Colonic mucosa (tissue), 4 donors: ENCODE data around the gene VASH2. TPM values are rescaled to one million over a fixed set of nuclear protein-coding genes. Genes with fewer than 3 reads are reported as not detected.
"Not testable (repeated sequence)": the region's sequence is repeated elsewhere in the genome, so short reads cannot be mapped to it uniquely, and the experiment has no call there.

ENCODE experiments used
- DNase-seq: peaks from one replicate; pipeline ENCODE4 v3.0.0-alpha.2; 2020
- H3K27ac ChIP-seq: fragments of 200-600 bp; one replicate; pipeline ENCODE4 v1.8.0; 2021
- H3K27me3 ChIP-seq: fragments of 200-600 bp; one replicate; pipeline ENCODE4 v1.8.0; 2021
- H3K36me3 ChIP-seq: fragments of 200-600 bp; one replicate; pipeline ENCODE4 v1.8.0; 2021
- H3K4me1 ChIP-seq: fragments of 200-600 bp; one replicate; pipeline ENCODE4 v1.8.0; 2021; ENCODE audit warnings: mild to moderate bottlenecking
- H3K4me3 ChIP-seq: fragments of 200-600 bp; one replicate; pipeline ENCODE4 v1.8.0; 2021
- H3K9ac ChIP-seq, 2 donors: one replicate each; pipeline ENCODE4 v1.7.0; 2013; ENCODE audit warnings: control low read depth in 2 of 2, low read depth in 2 of 2, low read length in 2 of 2
- H3K9me3 ChIP-seq: fragments of 200-600 bp; one replicate; pipeline ENCODE4 v1.8.0; 2021
- intact Hi-C: fragments of 100-400 bp; cut with DNase I; formaldehyde crosslinking; loops from one replicate; pipeline ENCODE4 v1.14.1; 2022
- total RNA-seq, 2 donors: library from RNA; stranded (reverse); fragmentation: NEBNext Ultra II Directional in 1 of 2; extraction: Animal tissue kit (Norgen Biotek cat#: 25700) in 1 of 2; gene quantifications; one replicate each; pipeline ENCODE4 v1.2.1, GENCODE V29; 2021
- TF ChIP-seq, protein P1 (sequence below): fragments of 200-600 bp; IDR thresholded peaks from one replicate; pipeline ENCODE4 v1.8.0; 2022; ENCODE audit warnings: antibody characterized with exemption, mild to moderate bottlenecking
- donor health status: healthy.
- donor health status: DM: no; HTN: no; CAD: no.
- donor health status: DM: no; HTN: no; CAD: no.

Gene VASH2
- total RNA-seq, 2 donors from 2014 or later: 0.48 to 1.6 TPM

DNA sequence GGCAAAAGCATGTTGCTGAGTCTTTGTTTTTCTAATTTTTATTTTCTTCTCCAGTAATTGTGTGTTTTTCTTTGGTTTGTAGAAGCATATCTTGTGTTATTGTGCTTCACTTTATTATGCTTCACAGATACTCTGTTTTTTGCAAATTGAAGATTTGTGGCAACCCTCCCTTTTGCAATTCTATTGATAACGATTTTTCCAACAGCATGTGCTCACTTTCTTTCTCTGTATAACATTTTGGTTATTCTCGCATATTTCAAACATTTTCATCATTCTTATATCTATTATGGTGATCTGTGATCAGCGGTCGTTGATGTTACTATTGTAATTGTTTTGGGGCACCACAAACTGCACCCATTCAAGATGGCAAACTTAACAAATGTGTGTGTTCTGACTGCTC, 69.1 kb downstream of the VASH2 start:
- Histone ChIP-seq H3K9ac (no peak overlapping the region), H3K27me3 (peaks cover 3% of the 10 kb centered on the region), H3K27ac (no peak overlapping the region), H3K36me3 (no peaks in the 10 kb centered on the region), H3K4me3 (no peak overlapping the region), H3K9me3 (no peaks in the 10 kb centered on the region), H3K4me1 (peaks cover 2% of the 10 kb centered on the region)
- intact Hi-C loops: no loop called here
- TF ChIP-seq, protein P1, sequence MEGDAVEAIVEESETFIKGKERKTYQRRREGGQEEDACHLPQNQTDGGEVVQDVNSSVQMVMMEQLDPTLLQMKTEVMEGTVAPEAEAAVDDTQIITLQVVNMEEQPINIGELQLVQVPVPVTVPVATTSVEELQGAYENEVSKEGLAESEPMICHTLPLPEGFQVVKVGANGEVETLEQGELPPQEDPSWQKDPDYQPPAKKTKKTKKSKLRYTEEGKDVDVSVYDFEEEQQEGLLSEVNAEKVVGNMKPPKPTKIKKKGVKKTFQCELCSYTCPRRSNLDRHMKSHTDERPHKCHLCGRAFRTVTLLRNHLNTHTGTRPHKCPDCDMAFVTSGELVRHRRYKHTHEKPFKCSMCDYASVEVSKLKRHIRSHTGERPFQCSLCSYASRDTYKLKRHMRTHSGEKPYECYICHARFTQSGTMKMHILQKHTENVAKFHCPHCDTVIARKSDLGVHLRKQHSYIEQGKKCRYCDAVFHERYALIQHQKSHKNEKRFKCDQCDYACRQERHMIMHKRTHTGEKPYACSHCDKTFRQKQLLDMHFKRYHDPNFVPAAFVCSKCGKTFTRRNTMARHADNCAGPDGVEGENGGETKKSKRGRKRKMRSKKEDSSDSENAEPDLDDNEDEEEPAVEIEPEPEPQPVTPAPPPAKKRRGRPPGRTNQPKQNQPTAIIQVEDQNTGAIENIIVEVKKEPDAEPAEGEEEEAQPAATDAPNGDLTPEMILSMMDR: no peak
- DNase-seq: no peak

DNA sequence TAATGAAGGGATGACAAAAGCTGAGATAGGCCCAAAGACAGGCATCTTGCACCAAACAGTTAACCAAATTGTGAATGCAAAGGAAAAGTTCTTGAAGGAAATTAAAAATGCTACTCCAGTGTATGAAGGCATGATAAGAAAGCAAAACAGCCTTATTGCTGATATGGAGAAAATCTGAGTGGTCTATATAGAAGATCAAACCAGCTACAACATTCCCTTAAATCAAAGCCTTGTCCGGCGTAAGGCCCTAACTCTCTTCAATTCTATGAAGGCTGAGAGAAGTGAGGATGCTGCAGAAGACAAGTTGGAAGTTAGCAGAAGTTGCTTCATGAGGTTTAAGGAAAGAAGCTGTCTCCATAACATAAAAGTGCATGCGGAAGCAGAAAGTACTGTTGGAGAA, 69.7 kb downstream of the VASH2 start:
- no peaks in the 10 kb centered on the region for H3K4me1 ChIP-seq
- H3K4me3 ChIP-seq: no peak overlapping the region
- H3K9ac ChIP-seq: no peak overlapping the region
- H3K9me3 ChIP-seq: no peaks in the 10 kb centered on the region
- H3K27ac ChIP-seq: no peak overlapping the region
- H3K36me3 ChIP-seq: no peaks in the 10 kb centered on the region
- TF ChIP-seq, protein P1: no peak
- intact Hi-C loops: no loop called here
- no peak for DNase-seq
- H3K27me3 ChIP-seq: peaks cover 3% of the 10 kb centered on the region

DNA sequence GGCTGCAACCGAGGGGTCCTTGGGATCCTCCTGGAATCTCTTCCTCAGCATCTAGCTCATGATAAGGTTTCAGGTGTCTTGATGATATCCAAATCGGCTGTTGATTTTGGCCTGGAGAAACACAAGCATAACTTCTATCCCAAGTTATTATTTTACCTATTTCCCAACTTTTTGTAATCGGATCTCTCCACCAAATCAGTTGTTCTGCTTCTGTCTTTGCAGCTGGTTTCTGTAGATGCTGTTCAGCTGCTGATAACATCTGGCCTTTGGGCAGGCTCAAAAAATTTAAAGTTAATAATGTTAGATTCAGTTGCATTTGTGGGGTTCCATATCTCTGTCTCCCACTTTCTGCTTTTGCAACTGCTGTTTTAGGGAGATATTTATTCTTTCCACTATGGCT, 76.7 kb downstream of the VASH2 start:
- H3K36me3 ChIP-seq, H3K4me1 ChIP-seq, intact Hi-C loops, H3K27me3 ChIP-seq, DNase-seq, H3K9ac ChIP-seq, H3K9me3 ChIP-seq, H3K27ac ChIP-seq, H3K4me3 ChIP-seq: not testable (repeated sequence)

DNA sequence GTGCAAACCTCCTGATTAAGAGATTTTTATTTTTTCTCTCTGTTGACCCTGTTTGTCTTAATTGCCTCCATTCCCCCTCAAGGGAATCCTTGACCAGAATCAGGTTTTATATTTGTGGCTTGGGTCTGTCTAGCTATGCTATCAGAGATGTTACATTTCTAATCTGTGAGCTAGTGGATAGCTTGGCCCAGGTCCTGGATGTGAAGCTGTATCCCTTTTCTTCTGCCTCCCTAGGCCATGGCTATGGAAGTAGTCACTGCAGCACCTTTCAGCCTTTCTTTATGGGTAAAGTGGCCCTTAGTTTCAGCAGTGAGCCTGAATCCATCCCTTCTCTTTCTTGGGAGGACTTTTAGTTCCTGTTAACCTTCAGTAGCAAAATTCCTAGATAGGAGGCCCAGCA, 82.3 kb downstream of the VASH2 start:
- no peak for DNase-seq
- Histone ChIP-seq H3K27me3 (no peaks in the 10 kb centered on the region), H3K27ac (no peak overlapping the region), H3K4me3 (no peak overlapping the region), H3K9me3 (no peaks in the 10 kb centered on the region), H3K9ac (no peak overlapping the region), H3K4me1 (no peaks in the 10 kb centered on the region), H3K36me3 (no peaks in the 10 kb centered on the region)
- TF ChIP-seq, protein P1: no peak
- intact Hi-C loops: no loop called here

DNA sequence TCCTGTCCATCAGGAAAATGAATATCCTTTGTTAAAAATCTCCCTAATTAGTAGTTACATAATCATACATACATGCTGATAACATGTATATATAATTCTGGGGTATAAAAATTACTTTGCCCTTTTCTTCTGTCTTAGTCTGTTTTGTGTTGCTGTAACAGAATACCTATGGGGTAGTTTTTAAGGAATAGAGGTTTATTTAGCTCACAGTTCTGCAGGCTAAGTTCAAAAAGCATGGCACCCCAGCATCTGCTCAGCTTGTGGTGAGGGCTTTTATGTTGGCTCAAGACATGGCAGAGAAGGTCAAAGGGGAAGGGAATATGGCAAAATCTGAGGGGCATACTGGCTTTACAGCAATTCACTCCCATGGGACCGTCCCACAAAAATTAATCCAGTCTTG, 84.4 kb downstream of the VASH2 start:
- Histone ChIP-seq H3K27ac (no peak overlapping the region), H3K27me3 (no peaks in the 10 kb centered on the region), H3K36me3 (no peaks in the 10 kb centered on the region), H3K9me3 (no peaks in the 10 kb centered on the region), H3K9ac (no peak overlapping the region), H3K4me1 (no peaks in the 10 kb centered on the region), H3K4me3 (no peak overlapping the region)
- TF ChIP-seq, protein P1: no peak
- no peak for DNase-seq
- intact Hi-C loops: no loop called here

DNA sequence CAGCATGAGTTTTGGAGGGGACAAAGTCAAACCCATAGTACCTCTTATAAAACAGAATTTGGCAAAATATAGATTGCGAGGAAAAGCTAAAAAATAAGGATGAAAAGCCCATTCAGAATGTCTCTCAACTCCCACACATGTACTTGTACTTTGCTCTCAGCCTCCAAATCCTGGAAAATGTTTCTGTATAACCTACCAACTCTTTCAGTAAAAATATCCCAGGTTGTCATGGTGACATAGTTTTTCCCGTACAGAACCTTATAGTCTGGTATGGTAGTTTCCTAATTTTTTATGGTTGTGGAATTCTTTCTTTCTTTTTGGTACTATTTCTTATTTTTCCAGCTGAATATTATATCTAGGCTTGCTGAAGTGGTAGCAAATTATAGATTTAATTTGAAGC, 85.2 kb downstream of the VASH2 start:
- Histone ChIP-seq H3K9me3 (no peaks in the 10 kb centered on the region), H3K9ac (no peak overlapping the region)

More for the DNA sequence above, 85.2 kb downstream of the VASH2 start:
- H3K36me3 ChIP-seq: no peaks in the 10 kb centered on the region
- intact Hi-C loops: no loop called here
- TF ChIP-seq, protein P1: no peak
- no peak overlapping the region for H3K27ac ChIP-seq
- no peak overlapping the region for H3K4me3 ChIP-seq
- no peaks in the 10 kb centered on the region for H3K27me3 ChIP-seq
- no peaks in the 10 kb centered on the region for H3K4me1 ChIP-seq
- DNase-seq: no peak

Other genes with a start within 250 kb of the VASH2 start
- gene NSL1, start 158.8 kb upstream of the VASH2 start, total RNA-seq: 10 to 100 TPM; 17.1 to 33.9 TPM
- 1 to 10 TPM; 8.6 to 9.5 TPM for gene TATDN3, start 158.6 kb upstream of the VASH2 start, total RNA-seq
- gene SPATA45, start 102.9 kb upstream of the VASH2 start, total RNA-seq: not detected
- gene FLVCR1, start 92.3 kb upstream of the VASH2 start, total RNA-seq: 10 to 100 TPM in 1 of 2 donors, 1 to 10 TPM in 1; 8.8 to 12.6 TPM
- 10 to 100 TPM; 19.0 to 20.6 TPM for gene ANGEL2, start 65.3 kb downstream of the VASH2 start, total RNA-seq
- gene RPS6KC1, start 100.7 kb downstream of the VASH2 start, total RNA-seq: 1 to 10 TPM; 8.8 to 9.6 TPM